RWPE2 (cell line): ENCODE measurements around the gene LEUTX.
"Not testable (repeated sequence)": the region's sequence is repeated elsewhere in the genome, so short reads cannot be mapped to it uniquely, and the experiment has no call there.

Source experiments
- ATAC-seq: fragments of 200-7000 bp; cut with Tn5 transposase; 3 replicates; pipeline ENCODE4 v1.9.1; 2021; ENCODE audit warnings: low read depth
- DNase-seq: peaks from one replicate; pipeline ENCODE4 v3.0.0-alpha.2; 2020; ENCODE audit warnings: low spot score
- H3K27ac ChIP-seq: fragments of 450-650 bp; 2 replicates; pipeline ENCODE4 v1.5.1; 2017; ENCODE audit warnings: mild to moderate bottlenecking; ENCODE audit not compliant: poor library complexity, severe bottlenecking
- H3K27me3 ChIP-seq: fragments of 250-450 bp; sonication (Bioruptor Pico); 2 replicates; pipeline ENCODE4 v1.5.1; 2021; ENCODE audit warnings: mild to moderate bottlenecking, moderate library complexity; ENCODE audit not compliant: insufficient read depth, poor library complexity, severe bottlenecking
- H3K36me3 ChIP-seq: fragments of 250-450 bp; sonication (Bioruptor Pico); 2 replicates; pipeline ENCODE4 v1.5.1; 2020; ENCODE audit warnings: low read depth, mild to moderate bottlenecking, moderate library complexity
- H3K4me1 ChIP-seq: fragments of 250-450 bp; sonication (Bioruptor Pico); 2 replicates; pipeline ENCODE4 v1.5.1; 2021; ENCODE audit warnings: mild to moderate bottlenecking, moderate library complexity; ENCODE audit not compliant: insufficient read depth, poor library complexity, severe bottlenecking
- H3K4me3 ChIP-seq: fragments of 250-450 bp; sonication (Bioruptor Pico); 2 replicates; pipeline ENCODE4 v1.5.1; 2021; ENCODE audit warnings: mild to moderate bottlenecking, moderate library complexity; ENCODE audit not compliant: severe bottlenecking
- H3K9me3 ChIP-seq: fragments of 250-450 bp; sonication (Bioruptor Pico); 2 replicates; pipeline ENCODE4 v1.5.1; 2021; ENCODE audit warnings: mild to moderate bottlenecking, moderate library complexity; ENCODE audit not compliant: severe bottlenecking
- TF ChIP-seq, protein P1 (sequence below): fragments of 450-650 bp; IDR thresholded peaks from one replicate; pipeline ENCODE4 v1.5.1; 2017; ENCODE audit warnings: mild to moderate bottlenecking, moderate library complexity; ENCODE audit not compliant: poor library complexity, severe bottlenecking

LEUTX gene

DNA sequence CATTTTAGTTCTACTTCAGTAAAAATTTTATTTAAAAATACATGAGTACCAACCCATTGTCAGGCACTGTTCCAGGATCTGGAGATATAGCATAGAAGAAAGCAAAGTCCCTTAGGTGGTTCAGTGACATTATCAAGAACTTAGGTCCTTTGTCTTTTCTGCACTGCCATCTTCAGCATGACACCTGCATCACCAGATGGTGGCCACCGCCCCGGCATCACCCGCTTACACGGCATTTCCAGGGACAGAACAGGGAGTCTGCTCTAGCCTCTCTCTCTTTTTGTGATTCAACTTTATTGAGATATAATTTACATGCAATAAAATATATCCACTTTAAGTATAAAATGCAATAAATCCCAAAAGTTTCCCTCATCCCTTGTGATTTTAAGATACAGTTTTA lies 31.8 kb downstream of the LEUTX start:
- DNase-seq (no peak), ATAC-seq (no peak)
- H3K4me1 ChIP-seq: no peaks in the 10 kb centered on the region
- no peaks in the 10 kb centered on the region for H3K36me3 ChIP-seq
- no peaks in the 10 kb centered on the region for H3K27me3 ChIP-seq
- H3K9me3 ChIP-seq: no peaks in the 10 kb centered on the region
- no peak overlapping the region for H3K4me3 ChIP-seq
- no peak overlapping the region for H3K27ac ChIP-seq
- TF ChIP-seq, protein P1, sequence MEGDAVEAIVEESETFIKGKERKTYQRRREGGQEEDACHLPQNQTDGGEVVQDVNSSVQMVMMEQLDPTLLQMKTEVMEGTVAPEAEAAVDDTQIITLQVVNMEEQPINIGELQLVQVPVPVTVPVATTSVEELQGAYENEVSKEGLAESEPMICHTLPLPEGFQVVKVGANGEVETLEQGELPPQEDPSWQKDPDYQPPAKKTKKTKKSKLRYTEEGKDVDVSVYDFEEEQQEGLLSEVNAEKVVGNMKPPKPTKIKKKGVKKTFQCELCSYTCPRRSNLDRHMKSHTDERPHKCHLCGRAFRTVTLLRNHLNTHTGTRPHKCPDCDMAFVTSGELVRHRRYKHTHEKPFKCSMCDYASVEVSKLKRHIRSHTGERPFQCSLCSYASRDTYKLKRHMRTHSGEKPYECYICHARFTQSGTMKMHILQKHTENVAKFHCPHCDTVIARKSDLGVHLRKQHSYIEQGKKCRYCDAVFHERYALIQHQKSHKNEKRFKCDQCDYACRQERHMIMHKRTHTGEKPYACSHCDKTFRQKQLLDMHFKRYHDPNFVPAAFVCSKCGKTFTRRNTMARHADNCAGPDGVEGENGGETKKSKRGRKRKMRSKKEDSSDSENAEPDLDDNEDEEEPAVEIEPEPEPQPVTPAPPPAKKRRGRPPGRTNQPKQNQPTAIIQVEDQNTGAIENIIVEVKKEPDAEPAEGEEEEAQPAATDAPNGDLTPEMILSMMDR: no peak

DNA sequence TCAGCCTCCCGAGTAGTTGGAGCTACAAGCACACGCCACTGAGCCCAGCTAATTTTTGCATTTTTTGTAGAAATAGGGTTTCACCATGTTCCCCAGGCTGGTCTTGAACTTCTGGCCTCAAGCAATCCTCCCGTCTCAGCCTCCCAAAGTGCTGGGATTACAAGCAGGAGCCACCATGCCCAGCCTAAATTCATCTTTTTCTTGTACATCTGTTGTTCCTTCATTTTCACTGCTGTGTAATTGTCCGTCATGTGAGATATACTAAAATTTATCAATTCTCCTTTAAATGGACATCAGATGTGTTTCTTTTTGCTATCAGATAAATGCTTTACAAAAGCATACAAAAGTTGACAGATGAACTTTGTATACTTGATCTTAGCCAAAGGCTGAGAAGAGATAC lies 32.4 kb downstream of the LEUTX start:
- Histone ChIP-seq H3K4me1 (no peaks in the 10 kb centered on the region), H3K4me3 (no peak overlapping the region), H3K27me3 (no peaks in the 10 kb centered on the region), H3K27ac (no peak overlapping the region), H3K9me3 (no peaks in the 10 kb centered on the region), H3K36me3 (no peaks in the 10 kb centered on the region)
- DNase-seq: no peak
- ATAC-seq: no peak
- TF ChIP-seq, protein P1: no peak

DNA sequence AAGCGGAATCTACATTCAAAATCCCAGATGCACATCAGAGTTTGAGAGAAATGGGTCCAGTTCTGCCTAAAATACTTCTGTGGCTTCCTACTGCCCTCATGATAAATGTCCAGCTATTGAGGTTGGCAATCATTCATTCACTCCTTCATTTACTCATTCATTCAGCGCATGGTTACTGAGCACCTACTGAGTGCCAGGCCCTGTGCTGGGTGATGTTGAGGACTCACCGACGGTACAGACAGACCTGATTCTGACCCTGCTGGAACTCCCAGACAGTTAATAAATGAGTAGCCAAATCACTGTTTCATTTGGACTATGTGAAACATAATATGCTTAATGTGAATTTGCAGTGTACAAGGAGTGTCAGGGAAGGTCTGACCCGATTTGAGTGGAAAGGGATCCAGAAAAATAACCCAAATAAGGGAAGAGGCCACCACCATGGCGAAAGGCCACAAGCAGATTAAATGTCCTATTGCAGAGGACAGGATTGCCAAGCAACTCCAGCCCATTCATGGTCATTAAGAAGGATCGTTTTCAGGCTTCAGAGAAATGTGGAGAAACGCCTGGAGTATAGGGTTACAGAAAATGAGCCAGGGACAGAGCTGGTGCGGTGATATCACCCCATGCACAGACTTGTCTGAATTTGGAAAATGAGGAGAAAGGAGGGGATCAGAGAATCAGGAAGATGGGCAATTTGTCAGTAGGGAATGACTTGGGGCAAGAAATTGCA lies 34.8 kb downstream of the LEUTX start:
- H3K27ac ChIP-seq: no peak overlapping the region
- no peak for ATAC-seq
- no peak overlapping the region for H3K4me3 ChIP-seq
- no peak for DNase-seq
- no peaks in the 10 kb centered on the region for H3K27me3 ChIP-seq
- TF ChIP-seq, protein P1: no peak
- H3K36me3 ChIP-seq: no peaks in the 10 kb centered on the region
- H3K9me3 ChIP-seq: no peaks in the 10 kb centered on the region
- no peaks in the 10 kb centered on the region for H3K4me1 ChIP-seq

- not testable (repeated sequence) for H3K9me3 ChIP-seq, H3K4me1 ChIP-seq, H3K36me3 ChIP-seq, ATAC-seq, DNase-seq, H3K27me3 ChIP-seq, H3K27ac ChIP-seq, H3K4me3 ChIP-seq
Observed at GRCh38 chr19:39814111-39814510, 35.5 kb downstream of the LEUTX start.

DNA sequence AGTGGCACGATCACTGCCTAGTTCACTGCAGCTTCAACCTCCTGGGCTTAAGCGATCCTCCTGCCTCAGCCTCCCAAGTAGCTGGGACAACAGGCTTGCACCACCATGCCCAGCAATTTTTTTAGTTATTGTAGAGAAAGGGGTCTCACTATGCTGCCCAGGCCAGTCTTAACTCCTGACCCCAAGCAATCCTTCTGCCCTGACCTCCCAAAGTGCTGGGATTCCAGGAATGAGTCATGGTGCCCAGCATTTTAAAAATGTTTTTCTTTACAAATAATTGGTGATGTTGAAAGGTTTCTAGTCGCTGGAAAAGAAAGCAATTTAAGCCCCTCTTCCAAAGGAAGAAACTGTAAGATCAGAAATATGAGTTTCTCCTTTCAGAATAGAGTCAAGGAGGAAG lies 35.9 kb downstream of the LEUTX start:
- H3K27me3 ChIP-seq: no peaks in the 10 kb centered on the region
- DNase-seq (no peak), ATAC-seq (no peak)
- TF ChIP-seq, protein P1: no peak
- H3K9me3 ChIP-seq: no peaks in the 10 kb centered on the region
- no peaks in the 10 kb centered on the region for H3K36me3 ChIP-seq
- H3K27ac ChIP-seq: no peak overlapping the region
- no peak overlapping the region for H3K4me3 ChIP-seq
- no peaks in the 10 kb centered on the region for H3K4me1 ChIP-seq
